ENCODE measurements around the gene DHX34. TPM values are rescaled to one million over a fixed set of nuclear protein-coding genes. Genes with fewer than 3 reads are reported as not detected.

Gene DHX34
- total RNA-seq, 8 experiments from 2014 or later = 9.4 to 24.5 (median 12.9) TPM

DNA sequence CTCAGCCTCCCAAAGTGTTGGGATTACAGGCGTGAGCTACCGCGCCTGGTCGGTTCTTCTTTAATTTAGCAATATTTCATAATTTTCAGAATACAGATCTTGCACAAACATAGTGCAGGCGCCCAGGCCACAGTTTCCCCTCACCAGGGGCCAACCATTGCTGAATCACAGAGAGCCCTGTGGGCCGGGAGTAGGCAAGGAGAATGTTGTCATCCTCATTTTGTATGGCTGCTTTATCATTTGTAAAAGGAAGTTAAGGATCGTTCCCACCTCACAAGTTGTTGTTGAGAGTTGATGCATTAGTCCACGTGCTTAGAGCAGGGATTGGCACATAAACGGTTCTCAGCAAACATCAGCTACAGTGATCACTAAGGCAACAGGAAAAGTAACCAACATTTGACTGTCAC lies 40.0 kb downstream of the DHX34 start:
- Histone ChIP-seq H3K4me3 (no peak overlapping the region), H3K4me1 (replicated peaks in 1 of 2) (no peaks in the 10 kb centered on the region), H3K27ac (no peak overlapping the region)
- 40 to 100% (median 76%) methylated on average over 1 to 9 of the region's 9 CpGs; no CpG with 5 or more reads in 2 of the 10 experiments for WGBS, 10 experiments
- in situ Hi-C loops (cut with MboI; ENCODE audit: low pct_unique_long_range_greater_than_20kb in 2 of 9, low sequenced_read_pairs in 9 of 9, unreplicated experiment in 9 of 9) = no loop called here
- peak in 1 of 8 experiments; percentile 34 for ATAC-seq (replicated peaks in 6 of 8)

GRCh38 chr19:47390533-47391488 lies 41.7 kb downstream of the DHX34 start:
- 50 to 90% (median 60%) methylated on average over 1 to 12 of the region's 20 CpGs; no CpG with 5 or more reads in 1 of the 10 experiments for WGBS, 10 experiments
- H3K4me1 ChIP-seq (replicated peaks in 1 of 2) = no peaks in the 10 kb centered on the region
- no peak overlapping the region for H3K27ac ChIP-seq
- no peak overlapping the region for H3K4me3 ChIP-seq
- ATAC-seq (replicated peaks in 6 of 8) = peak in 4 of 8 experiments; percentile 21 to 33 (median 28)
- in situ Hi-C loops (cut with MboI; ENCODE audit: low pct_unique_long_range_greater_than_20kb in 2 of 9, low sequenced_read_pairs in 9 of 9, unreplicated experiment in 9 of 9) = no loop called here

DNA sequence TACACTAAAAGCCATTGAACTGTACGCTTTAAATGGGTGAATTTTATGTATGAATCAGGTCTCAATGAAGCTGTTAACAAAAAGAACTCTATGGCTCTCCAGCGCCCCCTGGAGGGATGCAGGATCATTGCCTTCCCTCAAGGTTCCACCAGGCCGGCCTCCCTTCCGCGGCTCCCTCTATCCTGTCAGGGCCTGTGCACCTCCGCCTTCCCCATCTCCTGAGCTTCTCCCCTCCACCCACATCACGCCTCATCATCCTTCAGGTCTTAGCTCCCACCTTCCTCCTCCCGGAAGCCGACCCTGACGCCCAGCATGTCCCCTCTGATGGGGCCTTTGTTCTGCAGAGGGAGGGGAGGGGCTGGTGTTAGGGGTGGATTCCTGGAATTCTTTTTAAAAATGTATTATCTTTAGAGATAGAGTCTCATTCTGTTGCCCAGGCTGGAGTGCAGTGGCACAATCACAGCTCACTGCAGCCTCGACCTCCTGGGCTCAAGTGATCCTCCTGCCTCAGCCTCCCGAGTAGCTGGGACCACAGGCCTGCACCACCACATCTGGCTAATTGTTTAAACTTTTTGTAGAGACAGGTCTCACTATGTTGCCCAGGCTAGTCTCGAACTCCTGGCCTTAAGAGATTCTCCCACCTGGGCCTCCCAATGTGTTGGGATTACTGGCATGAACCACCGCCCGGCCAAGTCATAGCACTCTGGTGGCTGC lies 42.6 kb downstream of the DHX34 start:
- WGBS, 10 experiments = 2 to 86% (median 33%) methylated on average over 2 to 7 of the region's 15 CpGs; no CpG with 5 or more reads in 3 of the 10 experiments
- ATAC-seq (replicated peaks in 6 of 8) = peak; percentile 40 to 94 (median 59)
- in situ Hi-C loops (cut with MboI; ENCODE audit: low pct_unique_long_range_greater_than_20kb in 2 of 9, low sequenced_read_pairs in 9 of 9, unreplicated experiment in 9 of 9) = no loop called here
- Histone ChIP-seq H3K4me3 (no peak overlapping the region), H3K27ac (no peak overlapping the region), H3K4me1 (replicated peaks in 1 of 2) (no peaks in the 10 kb centered on the region)

- peak in 1 of 8 experiments; percentile 17 for ATAC-seq (replicated peaks in 6 of 8)
- WGBS, 10 experiments = 0 to 90% (median 72%) methylated on average over 1 to 19 of the region's 24 CpGs; no CpG with 5 or more reads in 5 of the 10 experiments
- Histone ChIP-seq H3K4me1 (replicated peaks in 1 of 2) (peaks cover 2% of the 10 kb centered on the region in 2 donors), H3K27ac (no peak overlapping the region), H3K4me3 (no peak overlapping the region)
- in situ Hi-C loops (cut with MboI; ENCODE audit: low pct_unique_long_range_greater_than_20kb in 2 of 9, low sequenced_read_pairs in 9 of 9, unreplicated experiment in 9 of 9) = no loop called here
Observed at GRCh38 chr19:47398707-47399597, 49.8 kb downstream of the DHX34 start.

DNA sequence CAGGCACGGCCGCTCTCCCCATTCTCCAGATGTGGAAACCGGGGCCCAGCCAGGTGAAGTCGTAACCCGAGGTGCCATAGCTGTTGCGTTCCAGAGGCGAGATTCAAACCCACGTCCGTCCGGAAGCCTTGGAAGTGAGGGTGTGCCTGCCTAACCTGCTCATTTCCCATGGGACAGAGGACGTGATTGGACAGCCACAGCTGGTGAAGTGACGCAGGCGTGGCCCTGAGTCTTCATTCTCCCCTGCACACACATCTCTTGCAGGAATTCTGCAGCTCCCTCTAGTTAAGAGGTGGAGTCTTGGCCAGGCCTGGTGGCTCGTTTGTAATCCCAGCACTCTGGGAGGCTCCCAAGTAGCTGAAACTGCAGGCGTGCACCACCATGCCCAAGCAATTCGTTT lies 53.4 kb downstream of the DHX34 start:
- peaks cover 2 to 8% of the 10 kb centered on the region in 2 donors for H3K4me1 ChIP-seq (replicated peaks in 1 of 2)
- ATAC-seq (replicated peaks in 6 of 8) = no peak
- WGBS, 10 experiments = 0 to 95% (median 73%) methylated on average over 1 to 10 of the region's 16 CpGs; no CpG with 5 or more reads in 2 of the 10 experiments
- no peak overlapping the region for H3K27ac ChIP-seq
- no peak overlapping the region for H3K4me3 ChIP-seq
- in situ Hi-C loops (cut with MboI; ENCODE audit: low pct_unique_long_range_greater_than_20kb in 2 of 9, low sequenced_read_pairs in 9 of 9, unreplicated experiment in 9 of 9) = loop anchor here in 3 of 9 experiments (10.0 to 25.0 kb wide), 2 partner anchors 108 to 115 kb away; no protein-coding TSS in a partner anchor

DNA sequence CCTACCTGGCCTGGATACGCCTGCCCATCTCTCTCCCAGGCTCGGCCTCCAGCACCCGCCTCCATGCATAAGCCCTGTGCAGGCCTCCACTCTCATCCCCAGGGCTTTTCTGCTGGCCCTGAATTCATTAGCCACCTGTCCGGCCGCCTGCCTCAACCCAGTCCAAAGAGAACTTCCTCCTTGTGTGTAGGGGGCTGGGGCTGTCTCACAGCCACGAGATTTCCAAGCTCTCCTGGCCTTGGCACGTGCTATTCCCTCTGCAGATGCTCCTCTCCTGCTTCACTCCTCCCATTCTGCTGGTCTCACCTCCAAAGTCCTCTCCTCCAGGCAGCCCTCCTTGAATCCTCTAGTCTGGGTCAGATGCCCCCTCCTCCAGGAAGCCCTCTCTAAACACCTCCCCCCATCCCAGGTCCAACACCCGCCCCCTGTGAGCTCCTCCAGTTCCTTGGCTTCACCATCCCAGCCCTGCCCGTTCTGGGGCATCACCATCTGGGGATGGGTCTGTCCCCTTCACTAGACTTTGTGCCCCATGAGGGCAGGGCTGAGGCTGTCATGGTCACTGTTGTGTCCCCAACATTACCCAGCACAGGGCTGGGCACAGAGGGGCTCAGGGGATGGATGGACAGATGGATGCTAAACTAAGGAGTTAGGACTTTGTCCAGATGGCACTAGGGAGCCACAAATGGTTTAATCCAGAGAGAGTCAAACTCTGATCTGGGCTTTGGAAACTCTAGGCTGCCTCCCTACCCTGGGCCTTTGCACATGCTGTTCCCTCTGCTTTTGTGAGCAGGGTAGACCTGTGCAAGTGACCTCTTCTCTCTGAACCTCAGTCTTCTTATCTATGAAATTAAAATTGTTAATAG lies 55.5 kb downstream of the DHX34 start:
- no peak for ATAC-seq (replicated peaks in 6 of 8)
- in situ Hi-C loops (cut with MboI; ENCODE audit: low pct_unique_long_range_greater_than_20kb in 2 of 9, low sequenced_read_pairs in 9 of 9, unreplicated experiment in 9 of 9) = loop anchor here in 3 of 9 experiments (10.0 to 25.0 kb wide), 2 partner anchors 110 to 117 kb away; no protein-coding TSS in a partner anchor
- WGBS, 10 experiments = 80% methylated on average over 1 of the region's 9 CpGs; no CpG with 5 or more reads in 9 of the 10 experiments

GRCh38 chr19:47405197-47405550 lies 56.1 kb downstream of the DHX34 start:
- WGBS, 10 experiments = 50 to 100% (median 92%) methylated on average over 1 to 3 of the region's 4 CpGs; no CpG with 5 or more reads in 2 of the 10 experiments
- no peak for ATAC-seq (replicated peaks in 6 of 8)
- peaks cover 0 to 8% of the 10 kb centered on the region in 2 donors for H3K4me1 ChIP-seq (replicated peaks in 1 of 2)
- H3K4me3 ChIP-seq = no peak overlapping the region
- in situ Hi-C loops (cut with MboI; ENCODE audit: low pct_unique_long_range_greater_than_20kb in 2 of 9, low sequenced_read_pairs in 9 of 9, unreplicated experiment in 9 of 9) = loop anchor here in 3 of 9 experiments (10.0 to 25.0 kb wide), 2 partner anchors 110 to 118 kb away; no protein-coding TSS in a partner anchor
- no peak overlapping the region for H3K27ac ChIP-seq

More for the DNA sequence above, 55.5 kb downstream of the DHX34 start:
- Histone ChIP-seq H3K27ac (no peak overlapping the region), H3K4me3 (no peak overlapping the region), H3K4me1 (replicated peaks in 1 of 2) (peaks cover 0 to 8% of the 10 kb centered on the region in 2 donors)

DNA sequence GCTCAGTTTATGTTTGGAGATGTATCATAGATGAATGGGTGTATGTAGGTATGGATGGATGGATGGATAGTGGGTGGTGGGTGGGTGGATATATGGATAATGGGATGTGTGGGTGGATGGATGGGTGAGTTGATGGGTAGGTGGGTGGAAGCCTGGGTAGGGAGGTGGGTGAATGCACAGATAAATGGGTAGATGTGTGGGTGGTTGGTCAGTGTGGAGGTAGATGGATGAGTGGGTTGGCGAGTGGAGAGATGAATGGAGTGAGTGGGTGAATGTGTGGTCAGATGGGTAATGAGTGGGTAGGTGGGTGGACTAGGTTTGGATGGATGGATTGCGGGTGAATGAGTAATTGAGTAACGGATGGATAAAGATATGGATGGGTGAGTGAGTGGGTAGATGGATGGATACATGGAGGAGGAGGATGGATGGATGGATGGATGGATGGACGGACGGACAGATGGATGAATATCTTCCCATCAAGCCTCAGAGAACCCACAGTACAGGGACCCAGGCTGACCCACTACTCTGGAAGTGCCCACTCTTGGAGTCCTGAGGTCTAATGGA lies 56.8 kb downstream of the DHX34 start:
- in situ Hi-C loops (cut with MboI; ENCODE audit: low pct_unique_long_range_greater_than_20kb in 2 of 9, low sequenced_read_pairs in 9 of 9, unreplicated experiment in 9 of 9) = loop anchor here in 3 of 9 experiments (10.0 to 25.0 kb wide), 2 partner anchors 111 to 119 kb away; no protein-coding TSS in a partner anchor
- peaks cover 2 to 10% of the 10 kb centered on the region in 2 donors for H3K4me1 ChIP-seq (replicated peaks in 1 of 2)
- H3K27ac ChIP-seq = no peak overlapping the region
- no peak for ATAC-seq (replicated peaks in 6 of 8)
- 80 to 100% (median 95%) methylated on average over 1 to 4 of the region's 5 CpGs; no CpG with 5 or more reads in 3 of the 10 experiments for WGBS, 10 experiments
- H3K4me3 ChIP-seq = no peak overlapping the region

- Histone ChIP-seq H3K4me1 (replicated peaks in 1 of 2) (peaks cover 5 to 13% of the 10 kb centered on the region in 2 donors), H3K4me3 (no peak overlapping the region), H3K27ac (no peak overlapping the region)
- in situ Hi-C loops (cut with MboI; ENCODE audit: low pct_unique_long_range_greater_than_20kb in 2 of 9, low sequenced_read_pairs in 9 of 9, unreplicated experiment in 9 of 9) = loop anchor here in 3 of 9 experiments (10.0 to 25.0 kb wide), 2 partner anchors 112 to 120 kb away; no protein-coding TSS in a partner anchor
- WGBS, 10 experiments = 62% methylated on average over 10 of the region's 47 CpGs; no CpG with 5 or more reads in 9 of the 10 experiments
- ATAC-seq (replicated peaks in 6 of 8) = peak in 7 of 8 experiments; percentile 28 to 80 (median 55)
Observed at GRCh38 chr19:47406711-47407416, 57.7 kb downstream of the DHX34 start.

DNA sequence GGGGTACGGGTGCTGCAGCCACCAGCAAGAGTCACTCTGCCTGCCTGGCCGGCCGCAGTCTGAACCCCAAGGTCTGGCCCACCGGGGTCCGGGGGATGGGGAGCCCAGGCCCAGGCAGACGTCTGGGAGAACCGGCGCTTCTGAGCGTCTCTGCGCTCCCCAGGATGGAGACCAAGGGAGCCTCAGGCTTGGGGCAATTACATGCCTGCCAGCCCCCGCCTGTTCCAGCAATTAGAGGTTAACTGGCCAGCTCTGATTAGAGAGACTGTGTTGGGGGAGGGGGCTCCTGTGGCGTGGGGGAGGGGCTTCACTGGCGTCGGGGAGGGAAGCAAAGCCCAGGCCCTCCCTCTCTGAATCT lies 58.3 kb downstream of the DHX34 start:
- peak in 4 of 8 experiments; percentile 6 to 15 (median 8) for ATAC-seq (replicated peaks in 6 of 8)
- peaks cover 5 to 13% of the 10 kb centered on the region in 2 donors for H3K4me1 ChIP-seq (replicated peaks in 1 of 2)
- H3K27ac ChIP-seq = no peak overlapping the region
- in situ Hi-C loops (cut with MboI; ENCODE audit: low pct_unique_long_range_greater_than_20kb in 2 of 9, low sequenced_read_pairs in 9 of 9, unreplicated experiment in 9 of 9) = loop anchor here in 3 of 9 experiments (10.0 to 25.0 kb wide), 2 partner anchors 113 to 120 kb away; no protein-coding TSS in a partner anchor
- WGBS, 10 experiments = no CpG with 5 or more reads among the region's 14 CpGs
- no peak overlapping the region for H3K4me3 ChIP-seq
